ENCODE results near the gene OSBP2. TPM values are rescaled to one million over a fixed set of nuclear protein-coding genes. Genes with fewer than 3 reads are reported as not detected.
A peak's percentile ranks its signal among the peaks of the same experiment; 100 is the strongest.

The OSBP2 gene
- total RNA-seq, 4 donors from 2014 or later, result 0.35 to 3.5 (median 1.8) TPM

DNA sequence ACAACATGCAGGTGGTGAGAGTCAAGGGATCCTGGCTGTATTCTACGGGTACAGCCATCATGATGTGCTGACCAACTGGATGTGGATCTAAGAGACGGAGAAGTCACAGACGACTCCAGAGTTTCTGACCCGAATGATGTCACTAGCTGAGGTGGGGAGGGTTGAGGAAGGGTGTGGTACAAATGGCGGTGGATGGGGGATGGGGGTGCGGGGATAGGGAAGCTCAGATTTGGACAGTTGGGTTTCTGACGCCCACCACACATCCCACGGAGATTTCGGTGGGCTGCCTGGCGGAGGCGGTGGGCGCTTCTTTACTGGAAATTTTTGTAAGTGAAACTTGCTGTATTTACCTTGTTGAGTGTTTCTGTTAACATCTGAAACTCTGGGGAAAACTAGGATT, 126.7 kb downstream of the OSBP2 start:
- Histone ChIP-seq H3K27ac (no peak overlapping the region), H3K27me3 (peaks cover 83% of the 10 kb centered on the region), H3K4me3 (no peak overlapping the region), H3K9me3 (no peaks in the 10 kb centered on the region), H3K4me1 (peaks cover 0 to 14% (median 5%) of the 10 kb centered on the region in 3 donors), H3K36me3 (no peaks in the 10 kb centered on the region)
- ATAC-seq, result no peak
- TF ChIP-seq, protein P1, sequence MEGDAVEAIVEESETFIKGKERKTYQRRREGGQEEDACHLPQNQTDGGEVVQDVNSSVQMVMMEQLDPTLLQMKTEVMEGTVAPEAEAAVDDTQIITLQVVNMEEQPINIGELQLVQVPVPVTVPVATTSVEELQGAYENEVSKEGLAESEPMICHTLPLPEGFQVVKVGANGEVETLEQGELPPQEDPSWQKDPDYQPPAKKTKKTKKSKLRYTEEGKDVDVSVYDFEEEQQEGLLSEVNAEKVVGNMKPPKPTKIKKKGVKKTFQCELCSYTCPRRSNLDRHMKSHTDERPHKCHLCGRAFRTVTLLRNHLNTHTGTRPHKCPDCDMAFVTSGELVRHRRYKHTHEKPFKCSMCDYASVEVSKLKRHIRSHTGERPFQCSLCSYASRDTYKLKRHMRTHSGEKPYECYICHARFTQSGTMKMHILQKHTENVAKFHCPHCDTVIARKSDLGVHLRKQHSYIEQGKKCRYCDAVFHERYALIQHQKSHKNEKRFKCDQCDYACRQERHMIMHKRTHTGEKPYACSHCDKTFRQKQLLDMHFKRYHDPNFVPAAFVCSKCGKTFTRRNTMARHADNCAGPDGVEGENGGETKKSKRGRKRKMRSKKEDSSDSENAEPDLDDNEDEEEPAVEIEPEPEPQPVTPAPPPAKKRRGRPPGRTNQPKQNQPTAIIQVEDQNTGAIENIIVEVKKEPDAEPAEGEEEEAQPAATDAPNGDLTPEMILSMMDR (IDR thresholded peaks at IDR 0.05), result no peak
- no peak for TF ChIP-seq POLR2AphosphoS5 (IDR thresholded peaks at IDR 0.05)
- TF ChIP-seq EP300 (IDR thresholded peaks at IDR 0.05), result no peak
- TF ChIP-seq POLR2A (IDR thresholded peaks at IDR 0.05), result no peak
- 76 to 84% methylated on average over 6 to 12 of the region's 12 CpGs for WGBS, 2 donors (ENCODE audit: low coverage in 1 of 2)

DNA sequence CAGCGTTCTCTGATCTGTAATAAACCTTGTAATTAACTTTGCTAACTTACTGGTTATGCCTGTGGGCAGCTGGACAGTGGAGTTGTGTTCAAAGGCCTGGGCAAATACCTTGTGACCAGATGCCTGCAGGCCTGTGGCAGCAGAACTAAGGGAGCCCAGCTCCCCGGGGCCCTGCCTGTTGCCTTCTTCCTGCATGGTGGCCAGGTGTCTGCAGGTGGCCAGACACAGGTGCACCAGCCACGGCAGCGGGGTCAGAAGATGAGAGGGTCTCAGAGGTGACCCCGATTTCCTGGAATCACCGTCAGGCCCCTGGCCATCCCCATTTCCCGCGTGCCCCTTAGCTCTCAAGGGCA, 127.2 kb downstream of the OSBP2 start:
- no peak for ATAC-seq
- Histone ChIP-seq H3K4me3 (peak overlapping the region in 1 of 2 donors; percentile 47), H3K36me3 (no peaks in the 10 kb centered on the region), H3K4me1 (peaks cover 0 to 14% (median 5%) of the 10 kb centered on the region in 3 donors), H3K27me3 (peaks cover 85% of the 10 kb centered on the region), H3K27ac (no peak overlapping the region), H3K9me3 (no peaks in the 10 kb centered on the region)
- no peak for TF ChIP-seq POLR2AphosphoS5 (IDR thresholded peaks at IDR 0.05)
- WGBS, 2 donors (ENCODE audit: low coverage in 1 of 2), result 60 to 100% methylated on average over 1 to 2 of the region's 8 CpGs

DNA sequence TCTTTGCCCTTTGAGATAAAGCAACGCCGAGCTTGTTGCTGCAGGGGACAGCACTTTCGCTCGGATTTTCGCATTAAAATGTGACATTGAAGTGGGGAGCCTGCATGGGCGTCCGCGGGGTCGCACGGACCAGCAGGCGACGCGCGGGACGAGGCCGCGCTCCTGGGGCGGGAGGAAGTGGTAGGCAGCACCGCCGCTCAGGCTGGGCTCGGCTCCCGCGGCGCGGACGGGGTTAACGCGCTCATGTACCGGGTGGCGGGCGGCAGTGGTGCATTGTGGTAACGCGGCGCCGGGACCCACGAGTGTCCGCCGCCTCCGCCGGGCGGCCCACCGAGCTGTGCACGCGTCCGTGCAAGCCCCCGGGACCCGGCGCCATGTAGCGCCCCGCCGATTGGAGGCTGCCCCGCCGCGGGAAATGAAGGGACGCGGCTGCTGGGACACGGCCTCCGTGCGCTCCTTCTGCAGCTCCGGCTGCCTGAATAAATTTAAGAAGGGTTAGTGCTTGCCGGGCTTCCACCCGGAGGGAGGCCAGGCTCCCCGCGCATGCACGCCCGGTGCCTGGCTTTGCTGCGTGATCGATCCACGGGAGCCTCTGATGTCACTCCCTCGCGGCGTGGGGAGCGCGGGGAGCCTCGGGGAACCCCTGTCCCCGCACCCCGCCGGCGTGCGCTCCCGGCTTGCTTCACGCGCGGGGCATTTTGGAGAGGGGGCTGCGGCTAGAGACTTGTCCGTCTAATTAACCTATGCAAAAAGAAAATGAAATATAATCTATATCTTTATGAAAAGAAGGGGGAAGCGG, 127.7 kb downstream of the OSBP2 start:
- ATAC-seq, result no peak
- Histone ChIP-seq H3K36me3 (no peaks in the 10 kb centered on the region), H3K27ac (no peak overlapping the region), H3K4me1 (peaks cover 0 to 14% (median 5%) of the 10 kb centered on the region in 3 donors), H3K9me3 (no peaks in the 10 kb centered on the region), H3K4me3 (peak overlapping the region in 1 of 2 donors; percentile 47), H3K27me3 (peaks cover 82% of the 10 kb centered on the region)
- 14% methylated on average over 2 of the region's 87 CpGs; no CpG with 5 or more reads in 1 of the 2 donors for WGBS, 2 donors (ENCODE audit: low coverage in 1 of 2)
- no peak for TF ChIP-seq EP300 (IDR thresholded peaks at IDR 0.05)
- TF ChIP-seq, protein P1 (IDR thresholded peaks at IDR 0.05), result peak in 1 of 4 experiments; percentile 11

DNA sequence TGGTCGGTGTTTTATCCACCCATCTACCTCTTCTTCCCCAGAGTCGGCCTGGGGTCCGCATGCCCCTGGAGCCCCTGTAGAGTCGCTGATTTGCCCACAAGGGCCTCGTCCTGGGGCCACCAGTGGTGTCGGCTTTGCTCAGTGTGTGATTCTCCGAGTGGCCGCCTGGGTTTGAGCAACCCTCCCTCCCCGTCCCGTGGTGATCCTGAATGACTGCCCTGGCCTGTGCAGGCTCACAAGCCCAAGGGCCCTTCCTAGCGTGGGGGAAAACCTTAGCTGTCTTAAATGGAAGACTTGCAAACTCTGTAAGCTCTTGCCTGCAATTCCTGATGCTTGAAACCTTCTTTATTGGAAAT, 128.3 kb downstream of the OSBP2 start:
- ATAC-seq, result no peak
- no peaks in the 10 kb centered on the region for H3K36me3 ChIP-seq
- no peak overlapping the region for H3K27ac ChIP-seq
- H3K9me3 ChIP-seq, result no peaks in the 10 kb centered on the region
- peaks cover 77% of the 10 kb centered on the region for H3K27me3 ChIP-seq
- WGBS, 2 donors (ENCODE audit: low coverage in 1 of 2), result 25 to 40% methylated on average over 4 of the region's 11 CpGs
- peaks cover 0 to 14% (median 5%) of the 10 kb centered on the region in 3 donors for H3K4me1 ChIP-seq
- TF ChIP-seq POLR2A (IDR thresholded peaks at IDR 0.05) (no peak), EP300 (IDR thresholded peaks at IDR 0.05) (no peak), POLR2AphosphoS5 (IDR thresholded peaks at IDR 0.05) (no peak)
- TF ChIP-seq, protein P1 (IDR thresholded peaks at IDR 0.05), result no peak
- peak overlapping the region in 1 of 2 donors; percentile 47 for H3K4me3 ChIP-seq

DNA sequence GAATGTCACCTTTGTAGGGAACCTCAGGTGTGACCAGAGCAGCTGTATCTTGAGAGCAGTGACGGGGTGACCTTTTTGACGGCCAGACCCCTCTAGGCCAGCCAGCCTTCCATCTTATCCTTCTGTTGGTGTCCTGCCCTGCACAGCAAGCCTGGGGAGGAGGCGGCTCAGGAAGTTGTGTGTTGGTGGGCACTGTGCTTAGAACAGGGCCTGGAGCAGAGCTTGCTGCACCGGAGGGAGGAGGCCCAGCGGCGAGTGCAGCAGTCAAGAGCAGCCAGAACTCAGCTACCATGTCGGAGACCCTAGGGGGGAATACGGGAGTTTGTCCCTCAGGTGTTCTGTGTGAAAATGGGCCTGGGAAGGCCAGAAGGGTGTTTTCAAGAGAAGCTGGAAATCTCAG, 129.4 kb downstream of the OSBP2 start:
- no peaks in the 10 kb centered on the region for H3K36me3 ChIP-seq
- no peaks in the 10 kb centered on the region for H3K9me3 ChIP-seq
- H3K27me3 ChIP-seq, result peaks cover 73% of the 10 kb centered on the region
- no peak overlapping the region for H3K27ac ChIP-seq
- H3K4me1 ChIP-seq, result peaks cover 0 to 14% (median 5%) of the 10 kb centered on the region in 3 donors
- WGBS, 2 donors (ENCODE audit: low coverage in 1 of 2), result 95% methylated on average over 3 of the region's 8 CpGs; no CpG with 5 or more reads in 1 of the 2 donors
- H3K4me3 ChIP-seq, result no peak overlapping the region
- no peak for ATAC-seq
- TF ChIP-seq POLR2AphosphoS5 (IDR thresholded peaks at IDR 0.05) (no peak), POLR2A (IDR thresholded peaks at IDR 0.05) (no peak), EP300 (IDR thresholded peaks at IDR 0.05) (no peak)
- TF ChIP-seq, protein P1 (IDR thresholded peaks at IDR 0.05), result no peak
